Central memory CD8-positive, alpha-beta T cell (primary cell): ENCODE measurements around the gene TRAPPC8.
"Not testable (repeated sequence)": the region's sequence is repeated elsewhere in the genome, so short reads cannot be mapped to it uniquely, and the experiment has no call there.

Experiments
- ATAC-seq: fragments of 150-1000 bp; cut with Tn5 transposase; replicated peaks from 2 replicates; pipeline ENCODE4 v1.10.0; 2022; ENCODE audit warnings: mild to moderate bottlenecking, moderate FRiP score, moderate number of reproducible peaks; ENCODE audit not compliant: poor library complexity, severe bottlenecking; ENCODE audit errors: extremely low read depth
- DNase-seq, 2 donors: peaks; one replicate each; pipeline ENCODE4 v3.0.0; 2021; ENCODE audit warnings: low spot score in 2 of 2
- H3K27ac Mint-ChIP-seq: one replicate; pipeline ENCODE4 v1.8.0; 2022; ENCODE audit warnings: low read depth, mild to moderate bottlenecking, moderate library complexity, mixed read lengths
- H3K27me3 Mint-ChIP-seq: one replicate; pipeline ENCODE4 v1.8.0; 2022; ENCODE audit warnings: mixed read lengths
- H3K36me3 Mint-ChIP-seq: one replicate; pipeline ENCODE4 v1.8.0; 2022; ENCODE audit warnings: mild to moderate bottlenecking, moderate library complexity, mixed read lengths; ENCODE audit not compliant: insufficient read depth
- H3K4me1 Mint-ChIP-seq: one replicate; pipeline ENCODE4 v1.8.0; 2022; ENCODE audit warnings: mixed read lengths
- H3K4me3 Mint-ChIP-seq: one replicate; pipeline ENCODE4 v1.8.0; 2022; ENCODE audit warnings: mild to moderate bottlenecking, moderate library complexity, mixed read lengths
- H3K9me3 Mint-ChIP-seq: one replicate; pipeline ENCODE4 v1.8.0; 2022; ENCODE audit warnings: mixed read lengths

The TRAPPC8 gene

GRCh38 chr18:31830686-31831085 lies 112.2 kb downstream of the TRAPPC8 start:
- peaks cover 24% of the 10 kb centered on the region for H3K36me3 Mint-ChIP-seq

DNA sequence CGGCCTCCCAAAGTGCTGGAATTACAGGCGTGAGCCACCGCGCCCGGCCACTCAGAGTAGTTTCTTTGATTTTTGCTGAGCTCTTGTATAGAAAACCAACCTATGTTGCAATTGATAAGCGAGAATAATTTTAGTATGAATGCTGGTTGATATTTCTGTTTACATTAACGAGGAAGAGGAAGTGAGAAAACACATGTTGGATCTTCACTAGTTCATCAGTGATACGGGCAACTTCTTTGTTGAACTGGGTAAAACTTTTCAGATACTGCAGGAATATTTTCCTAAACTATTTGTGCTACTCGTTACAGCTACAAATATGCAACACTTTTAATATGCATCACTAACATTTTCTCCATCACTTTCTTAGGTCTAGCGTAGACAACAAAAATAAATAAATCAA lies 114.3 kb downstream of the TRAPPC8 start:
- no peak for DNase-seq
- ATAC-seq = no peak
- peaks cover 16% of the 10 kb centered on the region for H3K36me3 Mint-ChIP-seq
- no peaks in the 10 kb centered on the region for H3K4me1 Mint-ChIP-seq
- no peaks in the 10 kb centered on the region for H3K27me3 Mint-ChIP-seq
- H3K9me3 Mint-ChIP-seq = no peaks in the 10 kb centered on the region
- H3K4me3 Mint-ChIP-seq = no peak overlapping the region
- H3K27ac Mint-ChIP-seq = no peak overlapping the region

More at GRCh38 chr18:31830686-31831085, 112.2 kb downstream of the TRAPPC8 start:
- Mint-ChIP-seq H3K9me3 (no peaks in the 10 kb centered on the region), H3K4me3 (no peak overlapping the region), H3K27ac (no peak overlapping the region), H3K4me1 (peaks cover 5% of the 10 kb centered on the region), H3K27me3 (no peaks in the 10 kb centered on the region)
- no peak for ATAC-seq
- no peak for DNase-seq

DNA sequence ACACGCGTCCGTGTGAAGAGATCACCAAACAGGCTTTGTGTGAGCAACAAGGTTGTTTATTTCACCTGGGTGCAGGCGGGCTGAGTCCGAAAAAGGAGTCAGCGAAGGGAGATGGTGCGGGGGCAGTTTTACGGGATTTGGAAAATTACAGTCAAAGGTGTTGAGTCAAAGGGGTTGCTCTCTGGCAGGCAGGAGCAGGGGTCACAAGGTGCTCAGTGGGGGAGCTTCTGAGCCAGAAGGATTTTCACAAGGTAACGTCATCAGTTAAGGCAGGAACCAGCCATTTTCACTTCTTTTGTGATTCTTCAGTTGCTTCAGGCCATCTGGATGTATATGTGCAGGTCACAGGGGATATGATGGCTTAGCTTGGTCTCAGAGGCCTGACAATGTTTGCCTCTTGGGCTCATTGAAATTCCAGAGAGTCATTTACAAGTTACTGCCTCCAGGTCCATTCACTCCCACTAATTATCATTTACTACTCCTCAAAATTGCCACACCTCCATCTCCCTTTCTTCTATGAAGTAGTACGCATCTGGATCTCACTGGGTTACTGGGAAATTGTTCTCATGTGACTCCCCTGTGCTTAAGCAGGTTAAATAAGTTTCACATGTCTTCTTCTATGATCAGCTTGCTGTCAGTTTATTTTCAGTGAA lies 116.1 kb downstream of the TRAPPC8 start:
- not testable (repeated sequence) for DNase-seq, H3K4me3 Mint-ChIP-seq, H3K27ac Mint-ChIP-seq, H3K9me3 Mint-ChIP-seq, ATAC-seq, H3K27me3 Mint-ChIP-seq, H3K4me1 Mint-ChIP-seq
- peaks cover 12% of the 10 kb centered on the region for H3K36me3 Mint-ChIP-seq

DNA sequence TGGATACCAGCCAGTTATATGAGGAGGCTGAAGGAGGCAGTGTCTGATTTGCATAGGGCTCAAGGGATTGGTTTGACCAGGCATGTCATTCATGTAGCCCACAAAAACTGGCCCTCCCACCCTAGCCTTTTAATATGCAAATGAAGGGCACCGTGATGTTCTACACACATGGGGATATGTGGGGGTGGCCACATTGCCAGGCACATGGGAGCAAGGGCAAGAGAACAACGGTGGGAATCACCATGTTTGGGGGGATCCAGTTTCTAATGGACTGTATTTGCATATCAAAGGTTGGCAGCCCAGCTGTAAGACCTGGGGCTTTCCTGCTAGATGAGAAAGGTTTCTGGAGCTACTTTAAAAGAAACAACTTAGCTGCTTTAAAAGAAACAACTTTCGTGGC lies 117.2 kb downstream of the TRAPPC8 start:
- Mint-ChIP-seq H3K4me1 (no peaks in the 10 kb centered on the region), H3K4me3 (no peak overlapping the region), H3K27me3 (no peaks in the 10 kb centered on the region), H3K27ac (no peak overlapping the region), H3K9me3 (no peaks in the 10 kb centered on the region), H3K36me3 (peaks cover 12% of the 10 kb centered on the region)
- no peak for ATAC-seq
- DNase-seq = no peak

GRCh38 chr18:31821545-31822171 lies 121.3 kb downstream of the TRAPPC8 start:
- H3K9me3 Mint-ChIP-seq = no peaks in the 10 kb centered on the region
- no peak overlapping the region for H3K27ac Mint-ChIP-seq
- H3K4me3 Mint-ChIP-seq = no peak overlapping the region
- peaks cover 6% of the 10 kb centered on the region for H3K4me1 Mint-ChIP-seq
- no peak for ATAC-seq
- H3K27me3 Mint-ChIP-seq = peaks cover 9% of the 10 kb centered on the region
- DNase-seq = no peak
- no peaks in the 10 kb centered on the region for H3K36me3 Mint-ChIP-seq

GRCh38 chr18:31819925-31820229 lies 123.1 kb downstream of the TRAPPC8 start:
- Mint-ChIP-seq H3K27me3 (peaks cover 9% of the 10 kb centered on the region), H3K36me3 (no peaks in the 10 kb centered on the region), H3K9me3 (no peaks in the 10 kb centered on the region), H3K4me3 (no peak overlapping the region), H3K27ac (no peak overlapping the region), H3K4me1 (peaks cover 6% of the 10 kb centered on the region)
- ATAC-seq = no peak
- DNase-seq = no peak

GRCh38 chr18:31819106-31819924 lies 123.6 kb downstream of the TRAPPC8 start:
- ATAC-seq = no peak
- DNase-seq = no peak
- H3K9me3 Mint-ChIP-seq = no peaks in the 10 kb centered on the region
- no peak overlapping the region for H3K4me3 Mint-ChIP-seq
- H3K4me1 Mint-ChIP-seq = peaks cover 6% of the 10 kb centered on the region
- H3K27me3 Mint-ChIP-seq = peaks cover 9% of the 10 kb centered on the region
- no peak overlapping the region for H3K27ac Mint-ChIP-seq
- no peaks in the 10 kb centered on the region for H3K36me3 Mint-ChIP-seq

DNA sequence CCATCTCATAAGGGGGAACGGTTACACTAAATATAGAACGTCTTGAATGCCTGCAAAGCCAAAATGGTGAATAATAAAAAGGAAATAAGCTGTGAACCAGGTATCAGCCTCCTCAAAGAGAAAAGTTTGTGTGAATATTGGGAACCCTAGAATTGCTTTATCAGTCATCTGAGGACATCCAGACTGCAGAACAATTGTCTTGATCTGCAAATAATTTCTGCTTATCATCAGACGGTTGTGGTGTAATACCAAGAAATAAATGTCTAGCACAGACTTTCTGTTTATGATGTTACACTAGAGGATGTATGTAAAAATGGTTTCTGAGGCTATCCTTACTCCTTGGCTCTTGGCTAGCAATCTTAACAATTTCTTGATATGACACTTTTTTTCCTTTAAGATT lies 128.8 kb downstream of the TRAPPC8 start:
- no peak for DNase-seq
- no peak overlapping the region for H3K4me3 Mint-ChIP-seq
- no peaks in the 10 kb centered on the region for H3K4me1 Mint-ChIP-seq
- H3K27me3 Mint-ChIP-seq = peaks cover under 1% of the 10 kb centered on the region
- H3K27ac Mint-ChIP-seq = no peak overlapping the region
- no peaks in the 10 kb centered on the region for H3K36me3 Mint-ChIP-seq
- H3K9me3 Mint-ChIP-seq = no peaks in the 10 kb centered on the region
- no peak for ATAC-seq

DNA sequence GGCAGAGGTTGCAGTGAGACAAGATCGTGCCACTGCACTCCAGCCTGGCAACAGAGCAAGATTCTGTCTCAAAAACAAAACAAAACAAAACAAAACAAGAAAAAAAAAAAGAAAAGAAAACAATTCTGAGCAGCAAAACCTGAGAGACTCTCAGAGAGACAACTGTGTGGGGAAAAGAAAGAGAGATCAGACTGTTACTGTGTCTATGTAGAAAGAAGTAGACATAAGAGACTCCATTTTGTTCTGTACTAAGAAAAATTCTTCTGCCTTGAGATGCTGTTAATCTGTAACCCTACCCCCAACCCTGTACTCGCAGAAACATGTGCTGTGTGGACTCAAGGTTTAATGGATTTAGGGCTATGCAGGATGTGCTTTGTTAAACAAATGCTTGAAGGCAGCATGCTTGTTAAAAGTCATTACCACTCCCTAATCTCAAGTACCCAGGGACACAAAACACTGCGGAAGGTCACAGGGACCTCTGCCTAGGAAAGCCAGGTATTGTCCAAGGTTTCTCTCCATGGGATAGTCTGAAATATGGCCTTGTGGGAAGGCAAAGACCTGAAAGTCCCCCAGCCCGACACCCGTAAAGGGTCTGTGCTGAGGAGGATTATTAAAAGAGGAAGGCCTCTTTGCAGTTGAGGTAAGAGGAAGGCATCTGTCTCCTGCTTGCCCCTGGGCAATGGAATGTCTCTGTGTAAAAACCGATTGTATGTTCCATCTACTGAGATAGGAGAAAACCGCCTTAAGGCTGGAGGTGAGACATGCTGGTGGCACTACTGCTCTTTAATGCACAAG lies 132.4 kb downstream of the TRAPPC8 start:
- H3K36me3 Mint-ChIP-seq, H3K9me3 Mint-ChIP-seq, H3K27me3 Mint-ChIP-seq, DNase-seq, ATAC-seq, H3K4me1 Mint-ChIP-seq, H3K27ac Mint-ChIP-seq, H3K4me3 Mint-ChIP-seq: not testable (repeated sequence)

- H3K36me3 Mint-ChIP-seq = not testable (repeated sequence)
Measured at GRCh38 chr18:31809049-31809448, 133.9 kb downstream of the TRAPPC8 start.

GRCh38 chr18:31801078-31801477 lies 141.8 kb downstream of the TRAPPC8 start:
- no peak overlapping the region for H3K4me3 Mint-ChIP-seq
- H3K36me3 Mint-ChIP-seq = no peaks in the 10 kb centered on the region
- no peak overlapping the region for H3K27ac Mint-ChIP-seq
- H3K9me3 Mint-ChIP-seq = no peaks in the 10 kb centered on the region
- no peak for DNase-seq
- H3K27me3 Mint-ChIP-seq = no peaks in the 10 kb centered on the region
- ATAC-seq = no peak
- H3K4me1 Mint-ChIP-seq = no peaks in the 10 kb centered on the region

More at GRCh38 chr18:31809049-31809448, 133.9 kb downstream of the TRAPPC8 start:
- not testable (repeated sequence) for H3K27me3 Mint-ChIP-seq, DNase-seq, H3K4me1 Mint-ChIP-seq, ATAC-seq, H3K4me3 Mint-ChIP-seq, H3K27ac Mint-ChIP-seq, H3K9me3 Mint-ChIP-seq

DNA sequence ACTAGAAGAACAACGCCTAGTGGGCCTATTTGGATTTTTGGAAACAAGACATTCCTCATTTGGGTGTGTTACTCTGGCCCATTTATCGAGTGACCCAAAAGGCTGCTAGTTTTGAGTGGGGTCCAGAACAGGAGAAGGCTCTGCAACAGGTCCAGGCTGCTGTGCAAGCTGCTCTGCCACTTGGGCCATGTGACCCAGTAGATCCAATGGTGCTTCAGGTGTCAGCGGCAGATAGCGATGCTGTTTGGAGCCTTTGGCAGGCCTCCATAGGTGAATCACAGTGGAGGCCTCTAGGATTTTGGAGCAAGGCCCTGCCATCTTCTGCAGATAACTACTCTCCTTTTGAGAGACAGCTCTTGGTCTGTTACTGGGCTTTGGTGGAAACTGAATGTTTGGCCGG lies 143.7 kb downstream of the TRAPPC8 start:
- ATAC-seq, H3K9me3 Mint-ChIP-seq, H3K4me3 Mint-ChIP-seq, H3K36me3 Mint-ChIP-seq, H3K27me3 Mint-ChIP-seq, DNase-seq, H3K4me1 Mint-ChIP-seq, H3K27ac Mint-ChIP-seq: not testable (repeated sequence)
